Activated T-cell treated with anti-CD3 and anti-CD28 coated beads, Interleukin-2, amount 50 U/mL, for 4 hours (primary cell): ENCODE results near the gene ARPC4. TPM values are rescaled to one million over a fixed set of nuclear protein-coding genes. Genes with fewer than 3 reads are reported as not detected.

Source experiments
- ATAC-seq, 2 donors: fragments of 200-7000 bp; cut with Tn5 transposase; one replicate each; pipeline ENCODE4 v1.10.0; 2021
- DNase-seq: peaks from one replicate; pipeline ENCODE4 v3.0.0-alpha.2; 2020
- H3K27me3 Mint-ChIP-seq: one replicate; pipeline ENCODE4 v1.8.0; 2021; ENCODE audit warnings: low read depth, mixed read lengths
- H3K36me3 Mint-ChIP-seq: one replicate; pipeline ENCODE4 v1.8.0; 2022; ENCODE audit warnings: mixed read lengths; ENCODE audit not compliant: insufficient read depth
- H3K4me1 Mint-ChIP-seq: one replicate; pipeline ENCODE4 v1.8.0; 2021; ENCODE audit warnings: low read depth, mixed read lengths
- H3K4me3 Mint-ChIP-seq: one replicate; pipeline ENCODE4 v1.8.0; 2021; ENCODE audit warnings: mild to moderate bottlenecking, moderate library complexity, mixed read lengths
- H3K9me3 Mint-ChIP-seq: one replicate; pipeline ENCODE4 v1.8.0; 2021; ENCODE audit warnings: mixed read lengths
- total RNA-seq, 3 donors: library from RNA; stranded (reverse); gene quantifications; one replicate each; pipeline ENCODE4 v1.2.1, GENCODE V29; 2021

ARPC4 gene
- total RNA-seq, 3 donors from 2014 or later: 257 to 268 (median 264) TPM

DNA sequence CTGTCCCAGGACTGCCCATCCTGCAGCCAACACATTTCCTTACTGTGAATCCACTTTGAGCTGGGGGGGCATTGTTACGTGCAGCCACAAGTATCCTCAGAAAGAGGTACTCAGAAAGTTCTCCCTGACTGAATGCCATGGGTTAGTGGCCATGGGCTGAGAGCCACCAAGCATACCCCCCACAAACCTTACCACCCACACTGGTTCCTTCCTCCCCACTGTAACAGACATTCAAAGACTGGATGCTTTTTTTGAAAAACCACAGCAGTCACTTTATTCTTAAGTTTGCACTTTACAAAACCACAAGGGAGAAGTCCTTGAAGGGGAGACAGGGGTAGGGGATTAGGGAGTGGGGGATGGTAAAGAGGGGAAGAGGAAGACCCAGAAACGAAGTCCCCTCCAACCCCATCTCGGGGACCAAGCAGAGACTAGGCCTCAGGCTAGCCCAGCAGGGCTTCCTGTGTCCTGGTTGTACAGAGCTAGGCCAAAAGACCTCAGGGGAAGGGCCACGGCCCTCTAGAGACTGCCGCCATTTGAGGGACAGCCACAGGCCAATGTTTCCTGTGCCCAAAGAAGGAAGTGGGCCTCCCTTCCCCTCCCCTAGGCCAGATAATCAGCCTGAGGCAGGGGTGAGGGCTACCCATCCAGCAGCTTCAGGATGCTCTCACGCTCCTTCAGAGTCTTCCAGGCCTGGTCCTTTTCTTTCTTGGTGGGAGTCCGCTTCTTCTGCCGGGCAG lies 13.0 kb upstream of the ARPC4 start:
- Mint-ChIP-seq H3K4me1 (peaks cover 61% of the 10 kb centered on the region), H3K4me3 (peak overlapping the region; percentile 40), H3K36me3 (peaks cover 16% of the 10 kb centered on the region), H3K9me3 (no peaks in the 10 kb centered on the region), H3K27me3 (no peaks in the 10 kb centered on the region)
- DNase-seq: no peak
- peak; percentile 22 to 37 for ATAC-seq

DNA sequence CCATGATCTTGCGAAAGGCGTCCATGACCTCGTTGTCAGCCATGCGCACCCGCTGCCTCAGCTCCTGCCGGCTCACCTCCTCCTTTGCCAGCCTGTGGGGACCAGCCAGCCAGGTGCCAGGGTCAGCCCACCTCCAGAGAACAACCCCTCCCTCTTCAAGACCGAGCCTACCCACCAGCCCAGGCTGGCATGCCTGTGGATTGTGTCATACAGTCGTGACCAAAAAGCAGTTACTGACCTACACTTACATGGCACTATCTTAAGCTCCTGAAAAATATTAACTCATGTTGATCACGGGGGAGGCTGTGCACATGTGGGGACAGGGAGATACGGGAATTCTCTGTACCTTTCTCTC lies 12.4 kb upstream of the ARPC4 start:
- Mint-ChIP-seq H3K36me3 (peaks cover 17% of the 10 kb centered on the region), H3K4me1 (peaks cover 61% of the 10 kb centered on the region), H3K27me3 (no peaks in the 10 kb centered on the region), H3K4me3 (peak overlapping the region; percentile 40), H3K9me3 (no peaks in the 10 kb centered on the region)
- ATAC-seq (no peak), DNase-seq (no peak)

DNA sequence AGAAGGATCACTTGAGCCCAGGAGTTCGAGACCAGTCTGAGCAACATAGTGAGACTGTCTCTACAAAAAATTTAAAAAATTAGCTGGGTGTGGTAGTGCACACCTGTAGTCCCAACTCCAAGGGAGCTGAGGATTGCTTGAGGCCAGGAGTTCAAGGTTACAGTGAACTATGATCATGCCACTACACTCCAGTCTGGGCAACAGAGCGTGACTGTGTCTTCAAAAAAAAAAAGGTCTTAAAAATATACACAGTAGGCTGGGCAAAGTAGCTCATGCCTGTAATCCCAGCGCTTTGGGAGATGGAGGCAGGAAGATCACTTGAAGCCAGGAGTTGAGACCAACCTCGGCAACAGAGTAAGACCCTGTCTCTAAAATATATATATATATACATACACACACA lies 12.0 kb upstream of the ARPC4 start:
- DNase-seq (no peak), ATAC-seq (no peak)
- Mint-ChIP-seq H3K36me3 (peaks cover 20% of the 10 kb centered on the region), H3K27me3 (no peaks in the 10 kb centered on the region), H3K4me3 (no peak overlapping the region), H3K4me1 (peaks cover 61% of the 10 kb centered on the region), H3K9me3 (no peaks in the 10 kb centered on the region)

DNA sequence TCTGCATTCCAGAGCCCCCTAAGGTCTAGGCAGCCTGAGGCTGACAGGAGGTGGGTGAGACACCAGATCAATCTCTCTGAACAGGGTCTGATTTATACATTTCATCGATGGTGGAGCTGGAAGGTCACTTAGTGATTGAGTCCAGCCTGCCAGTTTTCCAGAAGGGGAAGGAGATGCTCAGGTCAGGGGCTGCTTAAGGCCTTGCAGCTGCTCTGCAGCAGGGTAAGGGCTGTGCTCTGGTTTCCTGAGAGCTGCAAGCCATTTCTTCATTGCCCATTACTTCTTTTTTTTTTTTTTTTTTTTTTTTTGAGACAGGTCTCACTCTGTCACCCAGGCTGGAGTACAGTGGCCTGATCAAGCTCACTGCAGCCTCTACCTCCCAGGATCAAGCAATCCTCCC lies 11.3 kb upstream of the ARPC4 start:
- Mint-ChIP-seq H3K36me3 (peaks cover 26% of the 10 kb centered on the region), H3K4me1 (peaks cover 60% of the 10 kb centered on the region), H3K4me3 (no peak overlapping the region), H3K27me3 (no peaks in the 10 kb centered on the region), H3K9me3 (no peaks in the 10 kb centered on the region)
- no peak for ATAC-seq
- no peak for DNase-seq

DNA sequence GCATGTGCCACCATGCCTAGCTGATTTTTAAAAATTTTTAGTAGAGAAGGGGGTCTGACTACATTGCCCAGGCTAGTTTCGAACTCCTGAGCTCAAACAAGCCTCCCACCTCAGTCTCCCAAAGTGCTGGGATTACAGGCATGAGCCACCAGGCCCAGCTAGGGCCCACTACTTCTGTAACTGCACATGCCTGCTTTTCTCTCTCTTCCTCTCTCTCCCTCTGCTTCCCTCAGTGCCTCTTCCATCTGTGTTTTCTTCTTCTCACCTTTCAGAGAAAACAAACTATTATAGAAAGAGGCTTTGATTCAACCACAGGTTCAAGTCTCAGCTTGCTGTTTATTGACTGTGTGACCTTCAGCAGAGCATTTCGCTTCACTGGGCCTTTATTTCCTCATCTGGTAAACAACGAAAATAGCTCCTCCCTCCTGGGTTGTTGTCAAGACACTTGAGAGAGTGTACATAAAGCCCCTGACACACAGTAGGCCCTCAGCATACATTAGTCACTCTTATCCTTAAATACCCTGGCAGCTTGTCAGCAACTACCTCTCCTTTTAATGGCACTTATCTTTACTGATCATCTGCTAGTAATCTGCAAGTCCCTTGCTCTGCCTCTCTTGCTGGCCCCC lies 10.8 kb upstream of the ARPC4 start:
- ATAC-seq: no peak
- Mint-ChIP-seq H3K27me3 (no peaks in the 10 kb centered on the region), H3K4me1 (peaks cover 58% of the 10 kb centered on the region), H3K9me3 (no peaks in the 10 kb centered on the region), H3K36me3 (peaks cover 30% of the 10 kb centered on the region), H3K4me3 (no peak overlapping the region)
- no peak for DNase-seq

DNA sequence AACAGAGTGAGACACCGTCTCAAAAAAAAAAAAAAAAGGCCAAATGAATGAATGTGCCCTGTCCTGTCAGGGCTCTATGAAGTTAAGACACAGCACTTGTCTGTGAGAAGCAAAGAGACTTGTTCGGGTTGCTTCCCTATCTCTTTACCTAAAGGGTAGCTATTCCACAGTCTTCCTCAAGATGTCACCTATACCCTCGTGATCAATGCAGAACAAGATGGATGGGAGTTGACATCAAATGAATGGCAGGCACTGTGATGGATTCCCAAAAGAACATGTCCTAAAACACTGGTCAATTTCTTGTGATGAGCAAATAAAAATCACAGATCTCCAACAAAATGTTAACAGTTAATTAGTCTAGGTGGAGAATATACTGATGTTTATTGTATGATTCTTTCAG lies 10.1 kb upstream of the ARPC4 start:
- Mint-ChIP-seq H3K4me1 (peaks cover 58% of the 10 kb centered on the region), H3K4me3 (no peak overlapping the region), H3K9me3 (no peaks in the 10 kb centered on the region), H3K27me3 (no peaks in the 10 kb centered on the region), H3K36me3 (peaks cover 36% of the 10 kb centered on the region)
- DNase-seq: no peak
- ATAC-seq: no peak

DNA sequence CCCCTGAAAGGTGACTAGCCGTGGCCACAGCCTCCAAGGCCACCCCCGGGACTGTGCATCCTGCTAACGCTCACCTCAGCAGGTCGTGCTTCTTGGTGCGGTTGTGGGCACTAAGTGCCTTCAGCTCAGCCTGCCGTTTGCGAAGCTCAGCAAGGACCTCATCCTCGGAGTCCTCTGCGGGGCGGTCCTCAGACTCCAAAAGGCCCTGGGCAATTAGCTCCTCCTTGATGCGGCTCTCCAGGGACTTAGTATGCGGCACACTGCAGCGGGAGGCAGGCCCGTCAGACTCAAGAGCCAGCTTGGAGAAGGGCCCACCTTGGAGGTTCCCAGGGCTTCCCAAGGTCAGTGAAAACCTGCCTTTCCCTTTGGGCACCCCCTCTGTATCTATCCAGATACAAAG lies 8.9 kb upstream of the ARPC4 start:
- Mint-ChIP-seq H3K4me3 (no peak overlapping the region), H3K4me1 (peaks cover 48% of the 10 kb centered on the region), H3K9me3 (no peaks in the 10 kb centered on the region), H3K27me3 (no peaks in the 10 kb centered on the region), H3K36me3 (peaks cover 40% of the 10 kb centered on the region)
- DNase-seq (no peak), ATAC-seq (no peak)

DNA sequence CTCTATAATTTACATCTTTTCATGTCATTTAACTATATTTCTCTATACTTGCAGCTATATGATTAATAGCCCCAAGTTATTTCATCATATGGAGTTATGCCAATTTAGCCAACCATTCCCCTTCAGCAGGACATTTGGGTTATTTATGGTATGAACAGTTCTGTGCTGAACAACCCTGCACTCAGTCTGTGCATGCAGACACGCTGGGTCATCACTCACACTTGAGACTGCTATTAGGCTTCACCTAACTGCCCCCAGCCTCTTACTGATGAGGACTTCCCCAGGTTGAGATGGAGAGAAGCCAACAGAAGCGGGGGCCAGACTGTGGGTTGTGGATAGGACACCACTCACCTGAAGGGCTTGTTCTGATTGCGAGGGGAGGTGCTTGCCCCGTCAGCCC lies 7.9 kb upstream of the ARPC4 start:
- H3K27me3 Mint-ChIP-seq: no peaks in the 10 kb centered on the region
- peaks cover 50% of the 10 kb centered on the region for H3K36me3 Mint-ChIP-seq
- ATAC-seq: no peak

DNA sequence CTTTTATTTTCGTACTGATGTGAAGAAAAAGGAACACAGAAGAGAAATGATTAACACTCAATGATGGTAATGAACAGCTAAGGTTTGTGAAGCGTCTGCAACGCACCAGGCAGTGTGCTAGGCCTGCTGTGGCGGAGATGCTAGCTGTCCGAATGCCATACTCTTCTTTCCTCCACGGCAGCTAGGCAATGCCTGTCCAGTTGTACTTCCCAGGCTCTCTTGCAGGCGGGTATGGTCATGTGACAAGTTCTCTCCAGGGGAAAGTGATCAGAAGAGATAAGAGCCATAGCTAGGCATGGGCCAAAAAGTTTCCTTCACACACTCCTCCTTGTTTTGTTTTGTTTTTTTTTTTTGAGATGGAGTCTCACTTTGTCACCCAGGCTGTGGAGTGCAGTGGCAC lies 7.3 kb upstream of the ARPC4 start:
- Mint-ChIP-seq H3K36me3 (peaks cover 56% of the 10 kb centered on the region), H3K9me3 (no peaks in the 10 kb centered on the region), H3K4me1 (peaks cover 48% of the 10 kb centered on the region), H3K4me3 (no peak overlapping the region), H3K27me3 (no peaks in the 10 kb centered on the region)
- ATAC-seq (no peak), DNase-seq (no peak)

More for the DNA sequence above, 7.9 kb upstream of the ARPC4 start:
- Mint-ChIP-seq H3K4me3 (no peak overlapping the region), H3K9me3 (no peaks in the 10 kb centered on the region), H3K4me1 (peaks cover 48% of the 10 kb centered on the region)
- DNase-seq: no peak

DNA sequence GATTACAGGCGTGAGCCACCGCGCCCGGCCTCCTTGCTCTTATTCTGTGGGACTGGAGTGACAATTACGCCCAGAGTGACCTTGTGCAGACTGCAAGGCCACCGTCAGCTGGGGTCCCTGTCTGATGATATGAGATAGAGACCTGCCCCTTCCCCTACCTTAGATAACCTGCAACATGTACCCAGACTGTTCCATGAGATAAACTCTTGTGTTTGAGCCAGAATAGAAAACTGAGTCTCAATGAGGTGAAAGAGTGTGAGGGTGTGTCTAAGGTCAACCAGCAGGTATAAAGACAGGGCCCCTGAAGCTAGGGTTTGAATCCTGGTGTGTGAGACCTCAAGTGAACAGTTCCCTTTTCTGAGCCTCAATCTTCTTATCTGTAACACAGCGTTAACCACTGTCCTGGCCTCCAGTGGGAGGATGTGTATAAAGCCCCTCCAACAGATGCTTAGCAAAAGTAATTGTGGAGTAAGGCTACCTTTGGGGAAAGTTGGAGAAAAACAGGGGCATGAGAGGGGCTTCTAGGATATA lies 6.6 kb upstream of the ARPC4 start:
- no peak for ATAC-seq
- no peaks in the 10 kb centered on the region for H3K9me3 Mint-ChIP-seq
- DNase-seq: no peak
- H3K27me3 Mint-ChIP-seq: no peaks in the 10 kb centered on the region
- peaks cover 48% of the 10 kb centered on the region for H3K4me1 Mint-ChIP-seq
- H3K4me3 Mint-ChIP-seq: no peak overlapping the region
- H3K36me3 Mint-ChIP-seq: peaks cover 54% of the 10 kb centered on the region

DNA sequence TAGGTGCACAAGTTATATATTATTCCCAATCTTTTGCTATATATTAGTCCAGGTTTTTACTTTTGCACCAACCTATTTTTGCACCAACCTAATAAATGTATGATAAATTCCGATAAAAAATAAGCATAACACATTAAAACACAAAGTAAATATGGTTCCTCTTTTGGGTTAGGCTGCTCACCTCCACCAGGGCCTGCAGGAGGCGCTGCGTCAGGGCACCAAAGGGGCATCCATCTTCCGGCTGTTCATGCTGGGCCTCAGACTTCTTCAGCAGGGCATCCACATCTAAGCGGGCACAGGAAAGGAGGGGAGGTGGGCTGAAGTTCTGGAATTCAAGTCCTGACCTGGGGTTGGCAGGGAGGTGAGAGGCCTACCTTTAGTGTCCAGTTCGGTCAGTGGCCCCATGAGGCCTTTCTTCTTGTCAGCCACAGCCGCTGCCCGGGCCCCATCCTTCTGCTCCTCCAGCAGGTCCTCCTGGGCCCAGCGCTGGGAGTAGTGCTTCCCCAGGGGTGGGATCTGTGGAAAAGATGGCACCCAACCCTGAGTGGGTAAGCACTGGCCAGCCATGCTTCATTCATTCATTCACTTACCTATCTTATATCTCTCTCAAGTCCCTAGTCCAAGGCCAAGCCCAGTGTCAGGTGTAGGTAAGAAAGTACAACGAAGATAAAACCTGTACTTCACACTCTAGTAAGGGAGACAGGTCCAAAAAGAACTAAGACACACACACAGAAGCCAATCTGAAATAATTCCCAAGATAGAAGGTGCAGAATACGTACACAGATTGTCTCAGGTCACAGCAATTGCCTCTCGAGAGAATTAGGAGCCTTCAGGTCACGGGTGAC lies 5.8 kb upstream of the ARPC4 start:
- no peaks in the 10 kb centered on the region for H3K9me3 Mint-ChIP-seq
- H3K27me3 Mint-ChIP-seq: no peaks in the 10 kb centered on the region
- ATAC-seq (peak in 1 of 2 donors; percentile 1), DNase-seq (no peak)
- peak overlapping the region; percentile 12 for H3K4me3 Mint-ChIP-seq
- peaks cover 51% of the 10 kb centered on the region for H3K4me1 Mint-ChIP-seq
- H3K36me3 Mint-ChIP-seq: peaks cover 52% of the 10 kb centered on the region

DNA sequence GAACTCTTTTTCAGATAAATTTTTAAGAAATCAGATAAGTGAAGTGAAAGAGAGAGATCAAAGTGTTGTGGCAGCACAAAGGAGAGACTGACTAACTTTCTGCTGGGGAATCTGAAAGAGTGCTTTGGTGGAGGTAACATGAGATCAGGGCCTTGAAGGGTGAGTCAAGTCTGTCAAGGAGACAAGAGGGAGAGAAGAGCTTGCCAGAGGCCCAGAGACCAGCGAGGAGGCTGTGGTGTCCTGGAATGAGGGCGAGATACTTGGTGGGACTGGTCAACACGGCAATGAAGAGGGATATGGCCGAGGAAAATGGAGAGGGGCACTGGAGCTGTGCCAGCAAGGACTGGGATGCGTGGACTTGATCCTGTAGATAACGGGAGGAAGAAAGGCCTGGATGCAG lies 5.2 kb upstream of the ARPC4 start:
- Mint-ChIP-seq H3K4me3 (peak overlapping the region; percentile 12), H3K9me3 (no peaks in the 10 kb centered on the region), H3K4me1 (peaks cover 47% of the 10 kb centered on the region), H3K36me3 (peaks cover 48% of the 10 kb centered on the region), H3K27me3 (no peaks in the 10 kb centered on the region)
- DNase-seq (no peak), ATAC-seq (peak; percentile 60 to 69)

DNA sequence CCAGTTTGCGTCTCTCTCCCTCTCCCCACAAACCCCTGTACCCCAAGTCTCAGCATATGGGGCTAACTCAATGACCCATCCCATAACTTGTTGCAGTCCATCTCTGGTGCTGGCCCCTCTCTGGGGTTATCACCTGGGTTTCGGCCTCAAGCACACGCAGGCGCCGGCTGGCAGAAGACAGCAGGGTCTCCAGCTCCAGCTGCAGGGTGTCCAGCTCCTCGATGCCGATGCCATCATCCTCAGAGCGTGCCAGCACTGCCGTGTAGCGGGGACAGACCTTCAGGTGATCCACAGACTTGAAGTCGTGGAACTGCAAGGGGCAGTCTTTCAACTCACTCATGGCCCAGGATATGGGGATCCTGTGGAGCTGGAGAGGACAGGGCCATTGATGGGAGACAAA lies 1.8 kb upstream of the ARPC4 start:
- DNase-seq (no peak), ATAC-seq (no peak)
- no peaks in the 10 kb centered on the region for H3K9me3 Mint-ChIP-seq
- H3K36me3 Mint-ChIP-seq: peaks cover 45% of the 10 kb centered on the region
- H3K27me3 Mint-ChIP-seq: no peaks in the 10 kb centered on the region
- H3K4me3 Mint-ChIP-seq: peak overlapping the region; percentile 97
- peaks cover 68% of the 10 kb centered on the region for H3K4me1 Mint-ChIP-seq

DNA sequence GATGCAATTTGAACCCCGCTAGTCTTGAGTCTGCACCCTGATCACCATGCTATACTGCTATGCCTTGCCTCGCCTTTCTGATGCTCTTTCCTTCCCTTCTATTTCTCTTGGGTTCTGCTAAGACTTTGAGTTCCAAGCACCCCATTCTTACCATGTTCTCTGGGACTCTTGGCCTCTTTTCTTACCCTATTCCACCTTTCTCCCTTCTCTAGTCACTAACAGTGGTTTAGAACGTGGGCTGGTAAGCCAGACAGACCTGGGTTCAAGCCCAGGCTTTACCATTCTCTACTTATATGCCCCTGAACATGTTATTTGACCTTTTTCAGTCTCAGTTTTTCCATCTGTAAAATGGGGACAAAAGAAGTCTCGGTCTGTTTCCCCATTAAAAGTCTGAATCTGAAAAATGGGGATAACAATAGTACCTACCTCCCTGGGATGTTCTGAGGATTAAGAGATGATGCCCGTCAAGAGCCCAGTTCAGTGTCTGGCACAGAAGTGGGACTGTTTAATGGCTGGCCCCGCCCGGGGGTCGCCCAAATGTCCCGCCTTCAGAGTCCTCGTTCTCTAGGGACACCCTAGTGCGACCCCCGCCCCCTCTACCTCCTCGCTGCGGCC lies 985 bp upstream of the ARPC4 start:
- Mint-ChIP-seq H3K36me3 (peaks cover 37% of the 10 kb centered on the region), H3K4me3 (peak overlapping the region; percentile 97), H3K9me3 (no peaks in the 10 kb centered on the region), H3K27me3 (no peaks in the 10 kb centered on the region), H3K4me1 (peaks cover 69% of the 10 kb centered on the region)
- no peak for ATAC-seq
- no peak for DNase-seq
